RWPE2 (cell line): ENCODE results near the gene ZNF236.

Experiments used
- ATAC-seq: fragments of 200-7000 bp; cut with Tn5 transposase; 3 replicates; pipeline ENCODE4 v1.9.1; 2021; ENCODE audit warnings: low read depth
- DNase-seq: peaks from one replicate; pipeline ENCODE4 v3.0.0-alpha.2; 2020; ENCODE audit warnings: low spot score
- H3K27ac ChIP-seq: fragments of 450-650 bp; 2 replicates; pipeline ENCODE4 v1.5.1; 2017; ENCODE audit warnings: mild to moderate bottlenecking; ENCODE audit not compliant: poor library complexity, severe bottlenecking
- H3K27me3 ChIP-seq: fragments of 250-450 bp; sonication (Bioruptor Pico); 2 replicates; pipeline ENCODE4 v1.5.1; 2021; ENCODE audit warnings: mild to moderate bottlenecking, moderate library complexity; ENCODE audit not compliant: insufficient read depth, poor library complexity, severe bottlenecking
- H3K36me3 ChIP-seq: fragments of 250-450 bp; sonication (Bioruptor Pico); 2 replicates; pipeline ENCODE4 v1.5.1; 2020; ENCODE audit warnings: low read depth, mild to moderate bottlenecking, moderate library complexity
- H3K4me1 ChIP-seq: fragments of 250-450 bp; sonication (Bioruptor Pico); 2 replicates; pipeline ENCODE4 v1.5.1; 2021; ENCODE audit warnings: mild to moderate bottlenecking, moderate library complexity; ENCODE audit not compliant: insufficient read depth, poor library complexity, severe bottlenecking
- H3K4me3 ChIP-seq: fragments of 250-450 bp; sonication (Bioruptor Pico); 2 replicates; pipeline ENCODE4 v1.5.1; 2021; ENCODE audit warnings: mild to moderate bottlenecking, moderate library complexity; ENCODE audit not compliant: severe bottlenecking
- H3K9me3 ChIP-seq: fragments of 250-450 bp; sonication (Bioruptor Pico); 2 replicates; pipeline ENCODE4 v1.5.1; 2021; ENCODE audit warnings: mild to moderate bottlenecking, moderate library complexity; ENCODE audit not compliant: severe bottlenecking
- CTCF ChIP-seq: fragments of 450-650 bp; IDR thresholded peaks from one replicate; pipeline ENCODE4 v1.5.1; 2017; ENCODE audit warnings: mild to moderate bottlenecking, moderate library complexity; ENCODE audit not compliant: poor library complexity, severe bottlenecking

Gene ZNF236

DNA sequence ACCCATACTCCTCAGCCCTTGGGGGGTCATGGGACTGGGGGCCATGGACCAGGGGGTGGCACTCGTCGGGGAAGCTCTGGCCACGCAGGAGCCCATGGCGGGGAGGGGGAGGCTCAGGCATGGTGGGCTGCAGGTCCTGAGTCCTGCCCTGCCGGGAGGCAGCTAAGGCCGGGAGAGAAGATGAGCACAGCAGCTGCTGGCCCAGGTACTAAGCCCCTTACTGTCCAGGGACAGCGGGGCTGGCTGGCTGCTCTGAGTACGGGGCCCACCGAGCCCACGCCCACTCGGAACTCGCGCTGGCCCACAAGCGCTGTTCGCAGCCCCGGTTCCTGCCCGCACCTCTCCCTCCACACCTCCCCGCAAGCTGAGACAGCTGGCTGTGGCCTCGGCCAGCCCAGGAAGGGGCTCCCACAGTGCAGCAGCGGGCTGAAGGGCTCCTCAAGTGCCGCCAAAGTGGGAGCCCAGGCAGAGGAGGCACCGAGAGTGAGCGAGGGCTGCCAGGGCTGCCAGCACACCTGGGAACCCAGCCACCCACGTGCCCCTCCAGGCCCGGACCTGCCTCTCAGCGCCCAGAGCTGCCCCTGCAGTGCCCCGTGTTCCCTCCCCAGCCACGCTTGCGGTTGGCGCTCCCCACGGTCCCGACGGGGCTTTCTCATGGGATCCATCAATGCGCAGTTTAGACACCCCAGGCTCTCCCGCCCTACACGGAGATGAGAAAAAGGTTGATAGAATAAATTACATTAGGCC is 33.6 kb upstream of the ZNF236 start:
- DNase-seq: no peak
- Histone ChIP-seq H3K36me3 (no peaks in the 10 kb centered on the region), H3K27ac (no peak overlapping the region), H3K9me3 (peaks cover 2% of the 10 kb centered on the region), H3K4me3 (no peak overlapping the region), H3K4me1 (no peaks in the 10 kb centered on the region), H3K27me3 (peaks cover 5% of the 10 kb centered on the region)
- TF ChIP-seq CTCF: no peak
- ATAC-seq: no peak

DNA sequence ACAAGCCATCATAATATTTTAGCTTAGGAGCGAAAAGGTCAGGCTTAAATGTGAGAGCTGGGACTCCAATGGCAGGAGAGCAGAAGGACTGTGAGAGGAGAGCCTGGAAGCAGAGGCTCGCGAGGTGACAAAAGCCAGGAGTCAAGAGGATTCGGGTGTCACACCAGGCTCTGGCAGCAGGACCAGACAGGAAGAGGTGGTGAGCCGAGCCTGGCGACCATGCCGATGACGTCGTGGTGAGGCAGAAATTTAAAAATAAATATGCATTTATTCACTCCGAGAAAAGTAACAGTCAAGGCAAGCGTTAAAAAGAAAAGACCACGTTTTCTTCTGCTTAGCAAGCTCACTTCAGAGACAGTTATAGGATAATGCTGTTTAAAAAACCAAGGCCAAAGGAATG is 31.3 kb upstream of the ZNF236 start:
- no peak for DNase-seq
- TF ChIP-seq CTCF: no peak
- no peak overlapping the region for H3K27ac ChIP-seq

DNA sequence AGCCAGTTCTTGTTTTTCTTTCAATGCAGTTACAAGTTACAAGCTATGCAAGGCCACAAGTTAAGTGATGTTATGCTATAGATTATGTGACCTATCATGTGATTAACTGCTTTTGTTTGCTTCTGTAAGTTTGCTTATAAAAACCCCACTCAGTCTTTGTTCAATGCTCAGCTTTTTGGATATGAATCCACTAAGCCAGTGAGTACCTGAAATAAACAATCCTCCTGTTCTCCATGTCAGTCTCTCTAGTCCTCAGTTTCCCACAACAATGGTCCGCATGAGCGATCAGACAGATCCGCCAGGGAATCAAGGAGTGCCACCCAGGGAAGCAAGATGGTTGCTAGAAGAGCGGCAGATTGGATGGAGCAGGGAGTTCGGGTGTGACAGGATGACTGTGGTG is 30.7 kb upstream of the ZNF236 start:
- H3K9me3 ChIP-seq: peaks cover 2% of the 10 kb centered on the region
- no peaks in the 10 kb centered on the region for H3K36me3 ChIP-seq
- DNase-seq (no peak), ATAC-seq (no peak)
- H3K4me3 ChIP-seq: no peak overlapping the region
- H3K27ac ChIP-seq: no peak overlapping the region
- H3K27me3 ChIP-seq: no peaks in the 10 kb centered on the region
- H3K4me1 ChIP-seq: no peaks in the 10 kb centered on the region
- TF ChIP-seq CTCF: no peak

More for the DNA sequence above, 31.3 kb upstream of the ZNF236 start:
- Histone ChIP-seq H3K9me3 (peaks cover 2% of the 10 kb centered on the region), H3K27me3 (peaks cover 2% of the 10 kb centered on the region), H3K4me1 (no peaks in the 10 kb centered on the region), H3K36me3 (no peaks in the 10 kb centered on the region), H3K4me3 (no peak overlapping the region)
- no peak for ATAC-seq

- no peak overlapping the region for H3K4me3 ChIP-seq
- H3K27ac ChIP-seq: no peak overlapping the region
- no peaks in the 10 kb centered on the region for H3K4me1 ChIP-seq
- no peak for ATAC-seq
- peaks cover 2% of the 10 kb centered on the region for H3K9me3 ChIP-seq
- TF ChIP-seq CTCF: no peak
- no peak for DNase-seq
- no peaks in the 10 kb centered on the region for H3K27me3 ChIP-seq
- no peaks in the 10 kb centered on the region for H3K36me3 ChIP-seq
Measured at GRCh38 chr18:76794326-76794725, 28.0 kb upstream of the ZNF236 start.
